Panc1 (cell line): ENCODE measurements around the gene INPP4B.

Experiments used
- POLR2AphosphoS5 ChIP-seq: IDR thresholded peaks from 2 replicates; pipeline ENCODE4 v1.6.1; 2012; ENCODE audit warnings: mild to moderate bottlenecking, low read depth, low read length, moderate library complexity
- REST ChIP-seq, 2 experiments: IDR thresholded peaks; 2 replicates each; pipeline ENCODE4 v1.6.1; 2011 to 2012; ENCODE audit warnings: low read depth in 2 of 2, control low read depth in 1 of 2, low read length in 1 of 2, mild to moderate bottlenecking in 1 of 2, moderate library complexity in 1 of 2; ENCODE audit not compliant: insufficient read depth in 1 of 2
- TF ChIP-seq, protein P1 (sequence below): fragments of 450-650 bp; IDR thresholded peaks from 2 replicates; pipeline ENCODE4 v1.5.1; 2017; ENCODE audit warnings: mild to moderate bottlenecking

GRCh38 chr4:142413485-142413884 lies 432.6 kb downstream of the INPP4B start:
- TF ChIP-seq POLR2AphosphoS5, result no peak
- TF ChIP-seq, protein P1, sequence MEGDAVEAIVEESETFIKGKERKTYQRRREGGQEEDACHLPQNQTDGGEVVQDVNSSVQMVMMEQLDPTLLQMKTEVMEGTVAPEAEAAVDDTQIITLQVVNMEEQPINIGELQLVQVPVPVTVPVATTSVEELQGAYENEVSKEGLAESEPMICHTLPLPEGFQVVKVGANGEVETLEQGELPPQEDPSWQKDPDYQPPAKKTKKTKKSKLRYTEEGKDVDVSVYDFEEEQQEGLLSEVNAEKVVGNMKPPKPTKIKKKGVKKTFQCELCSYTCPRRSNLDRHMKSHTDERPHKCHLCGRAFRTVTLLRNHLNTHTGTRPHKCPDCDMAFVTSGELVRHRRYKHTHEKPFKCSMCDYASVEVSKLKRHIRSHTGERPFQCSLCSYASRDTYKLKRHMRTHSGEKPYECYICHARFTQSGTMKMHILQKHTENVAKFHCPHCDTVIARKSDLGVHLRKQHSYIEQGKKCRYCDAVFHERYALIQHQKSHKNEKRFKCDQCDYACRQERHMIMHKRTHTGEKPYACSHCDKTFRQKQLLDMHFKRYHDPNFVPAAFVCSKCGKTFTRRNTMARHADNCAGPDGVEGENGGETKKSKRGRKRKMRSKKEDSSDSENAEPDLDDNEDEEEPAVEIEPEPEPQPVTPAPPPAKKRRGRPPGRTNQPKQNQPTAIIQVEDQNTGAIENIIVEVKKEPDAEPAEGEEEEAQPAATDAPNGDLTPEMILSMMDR, result no peak
- TF ChIP-seq REST (IDR thresholded peaks at IDR 0.05; ENCODE audit: insufficient read depth in 1 of 2, low read depth in 2 of 2, low read length in 1 of 2), result no peak
